Activated CD8-positive, alpha-beta memory T cell treated with anti-CD3 and anti-CD28 coated beads, Interleukin-2, amount 50 U/mL, for 1 hour (primary cell): ENCODE measurements around the gene GPR107.
A peak's percentile ranks its signal among the peaks of the same experiment; 100 is the strongest.

Source experiments
- DNase-seq: peaks from one replicate; pipeline ENCODE4 v3.0.0-alpha.2; 2020; ENCODE audit errors: extremely low read depth

GPR107 gene

GRCh38 chr9:130027533-130028365 is 26.0 kb upstream of the GPR107 start:
- no peak for DNase-seq

GRCh38 chr9:130028493-130029222 is 25.0 kb upstream of the GPR107 start:
- no peak for DNase-seq

- no peak for DNase-seq
Observed at GRCh38 chr9:130029223-130029973, 24.3 kb upstream of the GPR107 start.

DNA sequence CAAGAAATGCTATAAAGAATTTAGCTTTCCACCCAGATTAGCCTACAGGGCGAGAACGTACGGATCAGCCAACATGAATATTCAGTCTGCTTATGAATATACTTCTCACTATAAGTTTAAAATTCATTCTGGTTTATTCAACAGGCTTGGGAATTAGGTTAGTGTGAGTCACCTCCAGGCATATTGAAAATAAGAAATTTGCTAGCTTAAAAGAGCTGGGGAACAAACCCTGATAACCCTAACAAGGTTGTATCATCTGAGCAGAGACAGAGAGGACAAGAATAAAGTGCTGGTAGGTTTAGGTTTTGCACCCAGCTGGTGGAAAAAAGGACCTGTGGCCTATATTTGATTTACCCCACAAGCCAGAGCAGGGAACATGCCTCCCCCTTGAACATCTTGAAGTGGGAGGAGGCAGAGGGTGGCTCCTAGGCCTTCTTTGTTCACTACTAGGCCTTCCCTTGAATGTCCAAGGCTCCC is 23.0 kb upstream of the GPR107 start:
- DNase-seq: no peak

DNA sequence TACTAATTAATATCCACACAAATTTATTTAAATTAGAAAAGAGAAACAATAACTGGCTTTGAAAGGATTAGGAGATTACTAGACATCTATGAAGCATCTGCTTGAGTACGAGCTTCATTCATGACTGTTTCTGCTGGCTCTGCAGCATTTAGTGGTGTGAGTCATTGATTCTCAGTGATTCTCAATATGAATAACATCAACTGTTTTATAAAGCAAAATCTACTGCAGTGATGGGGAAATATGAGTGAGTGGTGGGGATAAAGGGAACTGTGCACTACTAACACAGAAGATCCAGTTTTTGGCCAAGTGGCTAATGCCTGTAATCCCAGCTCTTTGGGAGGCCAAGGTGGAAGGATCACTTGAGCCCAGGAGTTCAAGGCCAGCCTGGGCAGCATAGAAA is 19.1 kb upstream of the GPR107 start:
- DNase-seq: no peak

GRCh38 chr9:130036099-130036498 is 17.6 kb upstream of the GPR107 start:
- no peak for DNase-seq

GRCh38 chr9:130039528-130040147 is 14.1 kb upstream of the GPR107 start:
- DNase-seq: no peak

DNA sequence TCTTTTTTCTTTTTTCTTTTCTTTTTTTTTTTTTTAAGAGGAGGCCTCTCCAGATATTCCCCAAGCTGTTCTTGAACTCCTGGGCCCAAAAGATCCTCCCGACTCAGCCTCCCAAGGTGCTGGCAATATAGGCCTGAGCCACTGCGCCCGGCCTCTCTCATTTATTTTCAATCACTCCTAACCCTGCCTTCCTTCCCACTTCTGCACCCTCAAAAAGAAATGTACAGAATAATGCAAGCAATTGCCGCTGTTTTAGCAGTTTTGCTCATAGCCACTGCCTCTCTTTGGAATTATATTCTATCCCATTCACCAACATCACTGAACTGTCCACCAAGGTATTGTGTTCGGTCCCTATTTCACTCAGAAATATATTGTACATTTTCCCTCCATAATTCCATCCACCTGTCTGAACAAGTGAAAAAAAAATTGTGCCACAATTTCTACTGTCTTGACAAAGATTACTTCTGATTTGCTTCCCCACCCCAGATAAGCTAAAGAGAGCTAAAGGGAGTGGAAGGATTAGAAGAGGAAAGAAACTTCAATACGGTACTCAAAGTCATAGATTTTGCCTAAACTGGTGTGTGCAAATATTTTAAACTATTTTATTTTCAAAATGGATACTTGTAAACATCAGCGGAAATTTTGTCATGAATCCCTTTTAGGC is 12.6 kb upstream of the GPR107 start:
- no peak for DNase-seq

- DNase-seq: no peak
Observed at GRCh38 chr9:130041648-130042405, 11.9 kb upstream of the GPR107 start.

DNA sequence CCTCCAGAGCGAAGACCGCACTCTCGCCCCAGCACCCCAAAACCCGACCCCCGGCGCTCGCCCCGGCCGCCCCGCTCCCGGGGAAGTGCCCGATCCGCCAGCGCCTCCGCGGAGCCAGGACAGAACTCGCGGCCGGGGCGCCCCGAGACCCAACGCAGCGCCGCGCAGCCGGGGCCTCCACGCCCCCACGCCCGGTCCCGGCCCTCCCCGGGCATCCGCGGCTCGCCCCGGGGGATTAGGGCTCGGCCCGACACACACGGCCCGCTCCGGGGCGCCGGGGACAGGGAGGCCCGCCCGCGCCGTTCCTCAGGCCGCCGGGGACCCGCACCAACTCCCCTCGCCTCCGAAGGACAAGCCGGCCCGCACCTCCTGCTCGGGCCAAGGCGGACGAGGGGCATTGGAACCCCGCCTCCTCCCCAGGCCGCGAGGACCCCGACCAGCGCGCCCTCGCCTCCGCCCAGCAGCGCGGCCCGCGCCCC is 11.3 kb upstream of the GPR107 start:
- DNase-seq: no peak

GRCh38 chr9:130042885-130043653 is 10.6 kb upstream of the GPR107 start, which contains the start of gene FNBP1:
FNBP1 (minus strand) TSS chr9:130043189; CDS start chr9:130042975, 214 bp downstream.
- DNase-seq: peak; percentile 40

- no peak for DNase-seq
Observed at GRCh38 chr9:130043654-130044623, 9.8 kb upstream of the GPR107 start.

DNA sequence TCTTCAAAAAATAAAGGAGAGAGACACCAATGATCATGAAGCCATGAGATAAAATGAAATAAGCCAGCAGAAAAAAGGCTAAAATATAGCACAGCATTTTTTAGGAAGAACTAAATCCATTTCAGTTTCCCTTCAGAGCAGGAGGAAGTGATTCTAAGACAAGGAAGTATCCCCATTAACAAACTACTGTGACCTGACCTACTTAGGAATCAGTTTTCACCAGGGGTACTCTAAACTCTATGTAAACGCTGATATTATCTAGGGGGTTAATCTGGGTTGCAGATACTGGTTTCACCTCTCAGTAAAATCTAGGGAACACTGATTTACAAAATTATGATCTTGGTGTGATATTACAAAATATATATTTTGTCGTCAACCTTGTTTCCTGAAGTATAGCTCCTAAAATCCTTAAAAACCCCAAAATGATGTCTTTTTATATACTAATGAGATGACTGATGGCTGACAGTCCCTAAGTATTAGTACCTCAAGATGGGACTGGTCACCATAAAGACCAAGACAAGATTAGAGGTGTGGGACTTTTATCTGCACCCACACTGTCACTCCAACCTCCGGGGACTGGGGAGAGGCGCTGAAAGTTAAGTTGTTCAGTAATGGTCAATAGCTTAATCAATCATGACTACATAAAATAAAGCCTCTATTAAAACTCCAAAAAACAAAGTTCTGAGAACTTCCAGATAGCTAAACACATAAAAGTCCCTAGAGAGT is 7.8 kb upstream of the GPR107 start:
- DNase-seq: no peak

- no peak for DNase-seq
Observed at GRCh38 chr9:130049431-130050210, 4.1 kb upstream of the GPR107 start.

- DNase-seq: no peak
Observed at GRCh38 chr9:130050462-130050861, 3.2 kb upstream of the GPR107 start.

GRCh38 chr9:130051855-130052254 is 1.9 kb upstream of the GPR107 start:
- no peak for DNase-seq

GRCh38 chr9:130053109-130053503 is 600 bp upstream of the GPR107 start:
- DNase-seq: no peak
